Thoracic aorta (tissue), 2 donors: ENCODE results near the gene CFD. TPM values are rescaled to one million over a fixed set of nuclear protein-coding genes. Genes with fewer than 3 reads are reported as not detected.
"Not testable (repeated sequence)": the region's sequence is repeated elsewhere in the genome, so short reads cannot be mapped to it uniquely, and the experiment has no call there.

Experiments
- ATAC-seq: fragments of 150-250 bp; one replicate; pipeline ENCODE4 v1.8.0; 2017; ENCODE audit warnings: low read depth; ENCODE audit not compliant: insufficient number of reproducible peaks, low FRiP score
- DNase-seq: peaks from one replicate; pipeline ENCODE4 v3.0.0-alpha.2; 2020; ENCODE audit warnings: low spot score
- H3K27ac ChIP-seq, 2 donors: fragments of 200-600 bp; sonication (generic); 1 replicate in 1 of 2; 2 replicates in 1 of 2; pipeline ENCODE4 v1.5.1; 2016; ENCODE audit warnings: mild to moderate bottlenecking in 2 of 2, moderate library complexity in 2 of 2
- H3K27me3 ChIP-seq: fragments of 200-600 bp; sonication (generic); replicated peaks from 2 replicates; pipeline ENCODE4 v1.6.0; 2016; ENCODE audit warnings: mild to moderate bottlenecking; ENCODE audit not compliant: insufficient read depth
- H3K36me3 ChIP-seq: fragments of 200-600 bp; sonication (generic); one replicate; pipeline ENCODE4 v1.5.1; 2016
- H3K4me1 ChIP-seq, 2 donors: fragments of 200-600 bp; sonication (generic); 1 replicate in 1 of 2; 2 replicates in 1 of 2; pipeline versions ENCODE4 v1.5.1 to v1.6.0; 2016; ENCODE audit warnings: low read depth in 2 of 2, mild to moderate bottlenecking in 1 of 2; ENCODE audit not compliant: control insufficient read depth in 1 of 2
- H3K4me3 ChIP-seq: fragments of 200-600 bp; sonication (generic); 2 replicates; pipeline ENCODE4 v1.5.1; 2016; ENCODE audit warnings: mild to moderate bottlenecking
- H3K9me3 ChIP-seq: fragments of 200-600 bp; sonication (generic); 2 replicates; pipeline ENCODE4 v1.5.1; 2016
- total RNA-seq, 2 donors: library from RNA; depleted of rRNA; stranded (reverse); fragments of >200 nt; gene quantifications; one replicate each; pipeline versions ENCODE4 v1.1.0 to v1.2.3, GENCODE V29; 2016
- TF ChIP-seq, protein P1 (sequence below): fragments of 200-600 bp; sonication (generic); IDR thresholded peaks from one replicate; pipeline ENCODE4 v1.5.1; 2019; ENCODE audit warnings: antibody characterized with exemption

CFD gene
- total RNA-seq, 2 donors from 2014 or later, result 472 to 781 TPM

DNA sequence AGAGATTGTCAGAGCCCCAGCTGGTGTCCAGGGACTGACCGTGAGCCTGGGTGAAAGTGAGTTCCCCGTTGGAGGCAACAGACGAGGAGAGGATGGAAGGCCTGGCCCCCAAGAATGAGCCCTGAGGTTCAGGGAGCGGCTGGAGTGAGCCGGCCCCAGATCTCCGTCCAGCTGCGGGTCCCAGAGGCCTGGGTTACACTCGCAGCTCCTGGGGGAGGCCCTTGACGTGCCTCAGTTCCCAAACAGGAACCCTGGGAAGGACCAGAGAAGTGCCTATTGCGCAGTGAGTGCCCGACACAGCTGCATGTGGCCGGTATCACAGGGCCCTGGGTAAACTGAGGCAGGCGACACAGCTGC lies 8.5 kb upstream of the CFD start:
- Histone ChIP-seq H3K4me1 (peaks cover 0 to 11% of the 10 kb centered on the region in 2 donors), H3K27ac (peak overlapping the region; percentile 19 to 28), H3K36me3 (no peaks in the 10 kb centered on the region), H3K9me3 (no peaks in the 10 kb centered on the region), H3K27me3 (peaks cover 5% of the 10 kb centered on the region), H3K4me3 (peak overlapping the region; percentile 48)
- ATAC-seq (no peak), DNase-seq (no peak)
- TF ChIP-seq, protein P1, sequence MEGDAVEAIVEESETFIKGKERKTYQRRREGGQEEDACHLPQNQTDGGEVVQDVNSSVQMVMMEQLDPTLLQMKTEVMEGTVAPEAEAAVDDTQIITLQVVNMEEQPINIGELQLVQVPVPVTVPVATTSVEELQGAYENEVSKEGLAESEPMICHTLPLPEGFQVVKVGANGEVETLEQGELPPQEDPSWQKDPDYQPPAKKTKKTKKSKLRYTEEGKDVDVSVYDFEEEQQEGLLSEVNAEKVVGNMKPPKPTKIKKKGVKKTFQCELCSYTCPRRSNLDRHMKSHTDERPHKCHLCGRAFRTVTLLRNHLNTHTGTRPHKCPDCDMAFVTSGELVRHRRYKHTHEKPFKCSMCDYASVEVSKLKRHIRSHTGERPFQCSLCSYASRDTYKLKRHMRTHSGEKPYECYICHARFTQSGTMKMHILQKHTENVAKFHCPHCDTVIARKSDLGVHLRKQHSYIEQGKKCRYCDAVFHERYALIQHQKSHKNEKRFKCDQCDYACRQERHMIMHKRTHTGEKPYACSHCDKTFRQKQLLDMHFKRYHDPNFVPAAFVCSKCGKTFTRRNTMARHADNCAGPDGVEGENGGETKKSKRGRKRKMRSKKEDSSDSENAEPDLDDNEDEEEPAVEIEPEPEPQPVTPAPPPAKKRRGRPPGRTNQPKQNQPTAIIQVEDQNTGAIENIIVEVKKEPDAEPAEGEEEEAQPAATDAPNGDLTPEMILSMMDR, result no peak

DNA sequence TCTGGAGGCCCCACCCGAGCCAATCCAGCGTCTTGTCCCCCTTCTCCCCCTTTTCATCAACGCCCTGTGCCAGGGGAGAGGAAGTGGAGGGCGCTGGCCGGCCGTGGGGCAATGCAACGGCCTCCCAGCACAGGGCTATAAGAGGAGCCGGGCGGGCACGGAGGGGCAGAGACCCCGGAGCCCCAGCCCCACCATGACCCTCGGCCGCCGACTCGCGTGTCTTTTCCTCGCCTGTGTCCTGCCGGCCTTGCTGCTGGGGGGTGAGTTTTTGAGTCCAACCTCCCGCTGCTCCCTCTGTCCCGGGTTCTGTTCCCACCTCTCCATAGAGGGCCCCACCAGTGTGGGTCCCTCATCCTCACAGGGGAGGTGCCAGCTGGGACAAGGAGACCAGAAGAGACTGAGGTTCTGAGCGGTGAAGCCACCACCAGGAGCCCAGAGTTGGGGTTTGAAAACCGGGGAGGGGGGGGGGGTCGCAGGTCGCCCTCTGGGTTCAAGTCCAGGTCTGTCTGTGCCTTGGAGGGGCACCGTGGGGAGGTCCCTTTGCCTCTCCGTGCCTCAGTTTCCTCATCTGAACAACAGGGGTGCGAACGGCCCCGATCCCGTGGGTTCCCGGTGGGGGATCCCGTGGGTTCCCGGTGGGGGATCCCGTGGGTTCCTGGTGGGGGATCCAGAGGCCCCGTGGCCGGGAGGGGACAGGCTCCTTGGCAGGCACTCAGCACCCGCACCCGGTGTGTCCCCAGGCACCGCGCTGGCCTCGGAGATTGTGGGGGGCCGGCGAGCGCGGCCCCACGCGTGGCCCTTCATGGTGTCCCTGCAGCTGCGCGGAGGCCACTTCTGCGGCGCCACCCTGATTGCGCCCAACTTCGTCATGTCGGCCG lies 7.1 kb upstream of the CFD start, which contains the start of gene ELANE:
Gene ELANE, plus strand, starts transcription at position 168 of the 878 bp plus-strand sequence. Its CDS starts 26 bp downstream, at position 194.
- Histone ChIP-seq H3K27me3 (no peaks in the 10 kb centered on the region), H3K27ac (peak within 1 kb of the TSS in 1 of 2 donors; percentile 19), H3K9me3 (no peaks in the 10 kb centered on the region), H3K4me1 (peaks cover 0 to 11% of the 10 kb centered on the region in 2 donors), H3K4me3 (no peak within 1 kb of the TSS), H3K36me3 (no peaks in the 10 kb centered on the region)
- TF ChIP-seq, protein P1, result no peak
- no peak for DNase-seq
- ATAC-seq, result no peak

DNA sequence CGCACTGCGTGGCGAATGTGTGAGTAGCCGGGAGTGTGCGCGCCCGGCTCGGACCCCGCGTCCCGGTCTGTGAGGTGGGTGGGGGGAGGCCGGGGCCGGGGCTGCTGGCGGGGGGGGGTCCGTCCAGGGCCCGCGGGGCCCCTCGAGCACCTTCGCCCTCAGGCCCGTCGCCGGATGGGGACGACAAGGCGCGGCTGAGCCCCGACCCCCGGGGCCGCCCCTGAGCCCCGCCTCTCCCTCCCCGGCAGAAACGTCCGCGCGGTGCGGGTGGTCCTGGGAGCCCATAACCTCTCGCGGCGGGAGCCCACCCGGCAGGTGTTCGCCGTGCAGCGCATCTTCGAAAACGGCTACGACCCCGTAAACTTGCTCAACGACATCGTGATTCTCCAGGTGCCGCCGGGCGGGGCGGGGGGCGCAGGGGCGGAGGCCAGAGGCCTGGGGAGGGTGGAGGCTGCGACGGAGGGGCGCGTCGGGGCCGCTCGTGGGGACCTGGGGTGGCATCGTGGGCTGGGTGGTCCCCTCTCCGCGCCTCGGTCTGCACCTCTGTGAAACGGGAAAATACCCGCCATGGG lies 6.4 kb upstream of the CFD start:
- no peak for DNase-seq
- Histone ChIP-seq H3K9me3 (no peaks in the 10 kb centered on the region), H3K36me3 (no peaks in the 10 kb centered on the region), H3K27me3 (no peaks in the 10 kb centered on the region), H3K4me1 (peaks cover 0 to 11% of the 10 kb centered on the region in 2 donors), H3K27ac (no peak overlapping the region), H3K4me3 (no peak overlapping the region)
- ATAC-seq, result no peak
- TF ChIP-seq, protein P1, result no peak

DNA sequence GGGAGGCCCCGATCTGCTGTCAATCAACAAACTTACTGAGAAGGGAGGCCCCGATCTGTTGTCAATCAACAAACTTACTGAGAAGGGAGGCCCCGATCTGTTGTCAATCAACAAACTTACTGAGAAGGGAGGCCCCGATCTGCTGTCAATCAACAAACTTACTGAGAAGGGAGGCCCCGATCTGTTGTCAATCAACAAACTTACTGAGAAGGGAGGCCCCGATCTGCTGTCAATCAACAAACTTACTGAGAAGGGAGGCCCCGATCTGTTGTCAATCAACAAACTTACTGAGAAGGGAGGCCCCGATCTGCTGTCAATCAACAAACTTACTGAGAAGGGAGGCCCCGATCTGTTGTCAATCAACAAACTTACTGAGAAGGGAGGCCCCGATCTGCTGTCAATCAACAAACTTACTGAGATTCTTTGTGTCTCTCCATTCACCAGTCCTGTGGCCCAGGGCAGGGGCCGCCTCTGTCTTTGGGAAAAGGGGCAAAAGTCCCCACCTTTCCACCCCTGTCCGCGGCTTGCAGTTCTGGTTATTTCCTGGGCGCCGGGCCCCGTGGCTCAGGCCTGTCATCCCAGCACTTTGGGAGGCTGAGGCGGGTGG lies 5.7 kb upstream of the CFD start:
- not testable (repeated sequence) for H3K36me3 ChIP-seq, ATAC-seq, DNase-seq, H3K4me3 ChIP-seq, H3K27ac ChIP-seq, H3K9me3 ChIP-seq, H3K27me3 ChIP-seq
- peaks cover 0 to 11% of the 10 kb centered on the region in 2 donors for H3K4me1 ChIP-seq

DNA sequence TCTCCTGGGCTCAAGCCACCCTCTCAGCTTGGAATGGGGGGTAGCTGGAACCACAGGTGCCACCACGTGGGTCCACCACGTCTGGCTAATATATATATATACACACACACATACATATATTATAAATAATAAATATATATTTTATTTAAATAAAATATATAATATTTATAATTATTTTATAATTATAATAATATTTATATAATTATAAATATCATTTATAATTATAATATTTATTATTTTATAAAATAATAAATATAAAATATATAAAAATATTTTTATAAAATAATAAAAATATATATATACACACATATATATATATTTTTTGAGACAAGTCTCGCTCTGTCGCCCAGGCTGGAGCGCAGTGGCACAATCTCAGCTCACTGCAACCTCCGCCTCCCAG lies 4.9 kb upstream of the CFD start:
- ATAC-seq (no peak), DNase-seq (no peak)
- Histone ChIP-seq H3K27me3 (peaks cover 2% of the 10 kb centered on the region), H3K9me3 (no peaks in the 10 kb centered on the region), H3K27ac (no peak overlapping the region), H3K4me1 (peaks cover 0 to 11% of the 10 kb centered on the region in 2 donors), H3K36me3 (no peaks in the 10 kb centered on the region), H3K4me3 (no peak overlapping the region)
- TF ChIP-seq, protein P1, result no peak
